Spleen (tissue), 7 donors: ENCODE data around the gene TRIM71.

ENCODE experiments used
- POLR2A ChIP-seq, 3 donors: fragments of 450-650 bp; IDR thresholded peaks; one replicate each; pipeline ENCODE4 v1.5.1; 2017; ENCODE audit warnings: antibody characterized with exemption in 3 of 3, mild to moderate bottlenecking in 1 of 3
- POLR2AphosphoS5 ChIP-seq, 3 donors: sonication (generic); formaldehyde crosslinking; IDR thresholded peaks; one replicate each; pipeline ENCODE4 v1.5.1; 2017; ENCODE audit warnings: antibody characterized with exemption in 3 of 3
- TF ChIP-seq, protein P1 (sequence below), 11 experiments: fragments of 200-600 bp in 7 of 11; fragments of 450-650 bp in 4 of 11; sonication (generic) in 4 of 11; IDR thresholded peaks in 8 of 11; conservative IDR thresholded peaks in 3 of 11; 1 replicate in 7 of 11; 2 replicates in 4 of 11; pipeline versions ENCODE4 v1.4.0 to v1.8.0; 2016 to 2021; ENCODE audit warnings: antibody characterized with exemption in 11 of 11, inconsistent platforms in 4 of 11, mild to moderate bottlenecking in 1 of 11
- donor health status: DM: no; HTN: no; CAD: no; lungs with moderate emphysema.
- donor health status: DM: no; HTN: no; CAD: no.
- donor health status: DM: no; HTN: no; CAD: no.

DNA sequence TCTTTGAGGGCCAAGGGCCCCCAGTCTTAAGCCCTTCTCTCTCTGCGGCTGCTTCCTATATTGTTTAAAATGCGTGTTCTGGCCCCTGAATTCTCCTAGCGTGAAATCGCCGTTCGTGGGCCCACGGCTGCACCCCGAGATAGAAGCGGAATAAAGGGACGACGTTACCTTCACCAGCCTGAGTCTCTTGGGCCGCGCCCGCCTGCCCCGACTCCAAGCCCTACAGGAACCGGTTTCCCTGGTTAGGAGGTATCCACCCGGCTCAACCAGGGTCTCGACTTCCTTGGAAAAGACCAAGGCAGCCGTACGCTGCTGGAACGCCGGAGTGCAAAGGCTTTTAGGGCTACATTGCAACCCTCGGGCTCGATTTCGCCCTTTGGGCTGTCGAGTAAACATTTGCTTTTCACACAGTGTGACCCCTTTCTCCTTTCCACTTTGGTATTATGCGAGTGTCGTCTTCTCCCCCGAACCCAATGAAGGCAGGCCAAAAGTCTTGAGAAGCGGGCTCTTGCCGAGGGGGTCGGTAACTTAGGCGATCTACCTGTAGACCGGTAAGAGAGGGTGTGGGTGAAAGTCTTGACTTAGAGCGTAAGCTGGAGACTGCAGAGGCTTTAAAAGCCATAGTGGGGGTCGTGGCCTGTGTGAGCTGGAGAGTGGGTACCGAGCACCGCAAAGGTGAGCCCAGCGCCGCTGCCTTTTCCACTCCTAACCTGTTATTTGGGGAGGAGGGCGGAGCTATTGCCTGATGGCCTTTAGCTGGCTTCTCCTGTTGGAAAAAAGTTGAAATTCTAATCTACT is 2.0 kb downstream of the TRIM71 start:
- TF ChIP-seq, protein P1, sequence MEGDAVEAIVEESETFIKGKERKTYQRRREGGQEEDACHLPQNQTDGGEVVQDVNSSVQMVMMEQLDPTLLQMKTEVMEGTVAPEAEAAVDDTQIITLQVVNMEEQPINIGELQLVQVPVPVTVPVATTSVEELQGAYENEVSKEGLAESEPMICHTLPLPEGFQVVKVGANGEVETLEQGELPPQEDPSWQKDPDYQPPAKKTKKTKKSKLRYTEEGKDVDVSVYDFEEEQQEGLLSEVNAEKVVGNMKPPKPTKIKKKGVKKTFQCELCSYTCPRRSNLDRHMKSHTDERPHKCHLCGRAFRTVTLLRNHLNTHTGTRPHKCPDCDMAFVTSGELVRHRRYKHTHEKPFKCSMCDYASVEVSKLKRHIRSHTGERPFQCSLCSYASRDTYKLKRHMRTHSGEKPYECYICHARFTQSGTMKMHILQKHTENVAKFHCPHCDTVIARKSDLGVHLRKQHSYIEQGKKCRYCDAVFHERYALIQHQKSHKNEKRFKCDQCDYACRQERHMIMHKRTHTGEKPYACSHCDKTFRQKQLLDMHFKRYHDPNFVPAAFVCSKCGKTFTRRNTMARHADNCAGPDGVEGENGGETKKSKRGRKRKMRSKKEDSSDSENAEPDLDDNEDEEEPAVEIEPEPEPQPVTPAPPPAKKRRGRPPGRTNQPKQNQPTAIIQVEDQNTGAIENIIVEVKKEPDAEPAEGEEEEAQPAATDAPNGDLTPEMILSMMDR (IDR thresholded peaks at IDR 0.05 in 8 of 11, conservative IDR thresholded peaks at IDR 0.05 in 3 of 11): no peak
- TF ChIP-seq POLR2A (IDR thresholded peaks at IDR 0.05) (no peak), POLR2AphosphoS5 (IDR thresholded peaks at IDR 0.05) (no peak)
